Daoy (cell line): Measurements from ENCODE around the gene SRPK2. TPM values are rescaled to one million over a fixed set of nuclear protein-coding genes. Genes with fewer than 3 reads are reported as not detected.
A peak's percentile ranks its signal among the peaks of the same experiment; 100 is the strongest.
"Not testable (repeated sequence)": the region's sequence is repeated elsewhere in the genome, so short reads cannot be mapped to it uniquely, and the experiment has no call there.

Experiments
- DNase-seq: peaks from one replicate; pipeline ENCODE4 v3.0.0-alpha.2; 2015; ENCODE audit warnings: low read depth
- total RNA-seq: library from RNA; depleted of rRNA; stranded (reverse); fragments of >200 nt; shearing (Covaris generic); gene quantifications from 2 replicates; pipeline ENCODE4 v1.2.3, GENCODE V29; 2014

The SRPK2 gene
- total RNA-seq, 1 experiment from 2014 or later, result 43.6 TPM

DNA sequence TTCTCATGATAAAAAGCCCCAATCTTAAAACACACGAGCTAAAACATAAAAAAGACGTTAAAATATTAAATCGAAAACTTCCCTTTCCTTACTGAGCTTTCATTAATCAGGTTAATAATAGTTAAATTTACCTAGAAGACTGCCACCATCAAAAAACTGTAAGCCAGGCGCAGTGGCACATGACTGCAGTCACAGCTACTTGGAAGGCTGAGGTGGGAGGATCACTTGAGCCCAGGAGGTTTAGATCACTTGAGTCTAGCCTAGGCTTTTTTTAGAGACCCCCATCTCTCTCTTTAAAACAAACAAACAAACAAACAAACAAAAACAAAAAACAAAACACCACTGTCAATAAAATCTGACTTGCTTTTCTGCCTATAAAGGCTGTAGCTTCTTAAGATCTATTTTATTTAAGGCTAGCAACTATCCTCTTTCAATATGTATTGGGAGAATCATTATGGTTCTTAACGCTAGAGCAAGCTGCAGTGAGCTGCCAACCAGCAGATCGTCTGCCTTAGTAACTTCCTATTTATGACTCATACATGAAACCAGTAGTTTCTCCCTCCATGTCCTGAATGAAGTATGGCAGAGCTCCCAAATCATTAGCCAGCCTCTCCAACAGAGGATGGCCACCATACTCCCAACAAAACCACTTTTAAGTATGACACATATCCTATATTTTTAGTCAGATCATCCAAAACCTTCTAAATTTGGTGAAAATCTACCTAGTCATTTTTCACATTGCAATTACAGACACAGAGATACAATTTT, 163.7 kb downstream of the SRPK2 start:
- peak; percentile 94 for DNase-seq

DNA sequence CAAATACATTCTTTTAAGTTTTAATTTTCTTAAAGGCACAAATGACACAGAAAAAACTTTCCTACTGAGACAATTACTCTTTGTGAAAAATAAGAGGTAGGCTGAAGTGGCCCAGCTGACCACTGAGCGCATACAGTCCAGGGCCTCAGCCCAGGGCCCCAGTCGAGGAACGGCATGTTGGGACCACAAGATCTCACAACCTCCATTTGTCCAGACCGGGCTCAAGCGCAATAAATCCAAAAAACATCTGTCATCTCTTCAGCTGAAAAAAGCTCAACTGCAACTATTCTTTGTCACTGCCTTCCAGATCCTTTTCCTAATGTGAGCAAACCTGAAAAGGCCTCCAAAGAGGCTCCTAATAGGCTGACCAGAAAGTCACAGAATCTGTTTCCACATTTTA, 165.8 kb downstream of the SRPK2 start:
- DNase-seq, result no peak

DNA sequence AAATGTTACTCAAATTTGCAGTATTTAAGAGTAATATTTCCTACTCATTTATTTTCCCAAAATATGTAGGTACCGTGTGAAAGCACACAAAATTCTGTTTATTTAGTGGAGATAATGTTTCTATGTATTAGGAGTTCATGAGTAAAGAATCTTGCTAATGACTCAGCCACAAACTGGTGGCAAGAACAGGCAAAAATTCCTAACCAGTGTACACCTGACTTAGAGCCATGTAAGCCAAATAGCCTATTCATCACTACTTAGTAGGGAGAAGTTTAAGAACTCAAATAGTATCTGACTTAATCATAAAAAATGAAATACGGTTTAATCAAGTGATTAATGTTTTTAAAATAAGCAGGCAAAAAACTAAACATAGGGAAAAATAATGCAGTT, 169.0 kb downstream of the SRPK2 start:
- peak; percentile 66 for DNase-seq

DNA sequence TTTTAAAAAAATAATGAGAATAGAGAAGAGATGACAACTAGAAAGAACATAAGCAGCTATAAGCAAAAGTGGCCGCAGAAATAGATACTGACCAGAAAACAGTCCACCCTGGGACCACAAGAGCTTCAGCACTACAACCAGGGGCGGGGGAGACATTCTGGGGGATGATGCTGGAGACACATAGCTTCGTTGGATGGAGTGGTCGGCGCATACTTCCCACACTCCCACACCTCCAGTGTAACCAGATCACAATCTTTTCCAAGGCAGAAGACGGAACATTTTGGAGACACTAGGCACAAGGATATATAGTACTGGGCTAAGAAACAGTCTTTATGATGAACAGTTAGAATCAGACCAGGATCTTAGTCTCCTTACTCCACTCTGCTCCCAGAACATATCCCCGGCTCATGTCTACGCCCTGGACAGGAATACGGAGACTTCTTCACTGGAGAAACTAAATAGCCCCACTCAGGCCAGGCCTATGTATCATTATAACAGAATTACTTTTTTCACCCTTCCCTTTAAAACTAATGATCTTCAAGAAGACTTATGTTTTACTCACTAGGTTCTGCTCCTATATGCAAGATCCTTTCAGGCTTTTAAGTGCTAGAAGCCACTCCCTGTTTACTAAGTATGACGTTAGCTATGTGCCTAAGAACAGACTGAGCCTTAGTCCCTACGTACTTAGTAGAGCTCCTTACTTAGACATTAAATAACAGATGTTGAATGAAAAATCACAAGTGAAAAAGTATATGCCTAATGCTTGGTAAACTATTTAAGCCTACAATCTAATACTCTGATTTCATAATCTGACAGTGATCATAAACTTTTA, 169.6 kb downstream of the SRPK2 start:
- DNase-seq, result no peak

DNA sequence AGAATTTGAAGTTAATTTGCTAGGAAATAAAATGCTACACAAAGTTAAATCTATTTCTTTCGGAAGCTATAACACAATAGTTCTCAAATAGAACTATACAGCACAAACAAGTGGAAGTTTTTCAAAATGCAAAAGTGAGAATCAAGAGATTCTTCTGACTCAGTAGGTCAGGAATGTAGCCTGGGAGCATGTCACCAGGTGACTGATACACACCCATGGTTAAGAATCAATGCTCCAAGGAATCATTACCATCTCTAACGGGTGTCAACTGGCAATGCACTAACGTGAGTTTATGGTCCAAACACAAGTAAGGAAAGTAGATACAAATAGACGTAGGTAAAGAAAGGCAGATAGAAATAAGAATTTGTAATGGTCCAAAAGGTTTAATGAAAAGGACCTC, 170.5 kb downstream of the SRPK2 start:
- DNase-seq, result peak; percentile 34

DNA sequence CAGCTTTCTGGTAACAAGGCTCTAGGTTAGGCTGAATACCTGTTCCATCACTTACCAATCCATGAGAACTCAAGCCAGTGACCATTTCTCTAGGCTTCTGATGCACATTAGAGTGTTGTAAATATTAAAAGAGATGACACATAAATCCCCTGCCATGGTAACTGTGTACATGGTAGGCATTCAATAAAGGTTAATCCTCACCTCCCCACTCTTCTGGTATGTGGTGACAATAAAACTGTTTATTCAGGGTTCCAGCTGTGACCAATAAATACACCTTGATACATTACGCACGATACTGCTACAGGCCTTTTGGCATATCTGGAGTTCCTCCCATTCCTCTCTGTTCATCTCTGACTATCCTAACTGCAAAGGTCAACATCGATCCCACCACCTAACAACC, 171.9 kb downstream of the SRPK2 start:
- DNase-seq, result no peak

DNA sequence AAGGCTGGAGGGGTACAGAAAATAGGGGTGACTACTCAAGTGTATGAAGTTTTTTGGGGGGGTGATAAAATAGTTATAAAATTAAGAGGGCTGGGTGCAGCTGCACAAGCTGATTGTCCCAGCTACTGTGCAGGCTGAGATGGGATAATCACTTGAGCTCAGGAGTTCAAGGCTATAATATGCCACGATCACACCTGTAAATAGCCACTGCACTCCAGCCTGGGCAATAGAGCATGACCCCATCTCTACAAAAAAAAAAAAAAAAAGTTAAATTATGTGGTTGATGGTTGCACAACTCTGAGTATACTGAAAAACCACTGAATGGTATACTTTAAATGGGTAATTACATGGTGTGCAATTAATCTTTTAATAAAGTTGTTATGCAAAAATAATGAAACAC, 172.9 kb downstream of the SRPK2 start:
- no peak for DNase-seq

DNA sequence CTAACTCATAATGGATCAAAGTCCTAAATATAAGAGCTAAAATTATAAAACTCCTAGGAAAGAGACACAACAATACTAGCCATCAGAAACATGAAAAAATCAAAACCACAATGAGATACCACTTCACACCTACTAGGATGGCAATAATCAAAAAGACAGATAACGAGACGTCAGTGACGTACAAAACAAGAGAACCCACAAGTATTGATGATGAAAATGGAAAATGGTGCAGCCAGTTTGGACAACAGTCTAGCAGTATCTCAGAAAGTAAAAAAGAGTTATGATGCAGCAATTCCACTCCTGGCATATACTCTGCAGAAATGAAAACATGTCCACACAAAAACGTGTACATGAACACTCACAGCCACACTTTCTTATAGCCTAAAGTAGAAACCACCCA, 173.5 kb downstream of the SRPK2 start:
- no peak for DNase-seq

DNA sequence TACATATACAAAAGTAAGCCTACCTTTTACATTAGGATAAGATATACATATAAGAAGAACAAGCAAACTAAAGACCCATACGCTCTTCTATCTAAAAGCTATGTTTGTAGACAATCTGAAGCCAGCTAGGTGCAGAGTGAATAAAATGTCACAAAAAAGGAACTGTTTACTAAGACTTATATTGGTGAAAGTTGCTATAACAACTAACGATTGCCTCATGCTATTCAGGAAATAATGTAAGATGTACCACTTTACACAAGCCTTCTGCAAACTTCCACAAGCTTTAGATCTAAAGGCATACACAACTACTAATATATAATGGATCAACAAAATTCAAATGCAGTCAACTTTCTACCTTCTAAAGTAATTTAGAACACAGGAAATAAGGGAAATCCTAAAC, 175.1 kb downstream of the SRPK2 start:
- no peak for DNase-seq

DNA sequence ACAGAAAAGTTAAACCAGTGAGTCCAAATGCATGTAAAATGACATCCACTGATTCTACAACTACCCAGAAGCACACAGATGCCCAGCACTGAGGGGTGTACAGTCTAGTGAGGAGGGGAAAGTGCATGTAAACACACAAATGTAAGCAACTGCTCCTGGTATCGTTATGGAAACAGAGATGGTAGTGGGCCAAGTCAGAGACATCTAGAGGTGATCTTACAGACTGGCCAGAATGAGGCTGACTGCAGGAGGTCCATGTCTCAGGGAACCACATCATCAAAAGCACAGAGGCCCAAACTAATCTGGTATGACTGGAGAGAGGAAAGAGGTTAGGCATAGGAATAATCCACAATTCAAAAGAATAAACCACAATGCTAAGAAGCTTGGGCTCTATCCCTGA, 176.5 kb downstream of the SRPK2 start:
- DNase-seq, result no peak

DNA sequence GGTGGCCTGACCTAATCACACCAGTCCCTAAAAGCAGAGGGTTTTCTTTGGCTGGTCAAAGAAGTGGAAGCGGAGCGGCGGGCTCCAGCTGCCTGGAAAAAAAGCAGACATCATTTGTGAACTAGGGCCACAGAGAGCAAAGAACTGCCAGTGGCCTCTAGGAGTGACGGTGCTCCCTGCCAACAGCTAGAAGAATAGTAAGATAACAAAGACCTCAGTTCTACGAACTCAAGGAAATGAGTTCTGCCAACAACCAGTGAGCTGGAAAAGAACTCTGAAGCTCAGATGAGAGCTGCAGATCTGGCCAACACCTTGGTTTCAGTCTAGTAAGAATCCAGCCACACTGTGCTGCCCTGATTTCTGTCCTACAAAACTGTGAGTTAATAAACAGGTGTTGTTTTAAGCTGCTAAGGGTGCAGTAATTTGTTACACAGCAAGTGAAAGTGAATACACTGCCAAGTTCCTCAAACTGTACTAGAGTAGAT, 178.0 kb downstream of the SRPK2 start:
- DNase-seq, result no peak

DNA sequence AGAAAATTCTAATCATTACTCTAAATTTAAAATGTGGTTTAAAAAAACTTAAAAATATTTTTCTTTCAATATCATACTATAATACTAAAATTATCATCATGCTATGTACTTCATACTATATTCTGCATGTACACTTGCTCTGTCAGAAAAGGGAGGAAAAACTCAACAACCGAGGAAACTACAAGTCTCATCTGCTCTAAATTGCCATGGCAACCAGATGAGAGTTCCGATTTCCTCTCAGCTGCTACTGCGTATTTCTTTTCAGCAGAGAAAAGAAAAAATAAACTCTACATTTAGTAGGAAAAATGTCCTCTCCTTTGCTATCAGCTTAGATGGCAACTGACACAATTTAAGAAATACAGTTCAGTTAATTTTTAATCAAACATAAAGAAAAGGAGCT, 178.9 kb downstream of the SRPK2 start:
- no peak for DNase-seq

DNA sequence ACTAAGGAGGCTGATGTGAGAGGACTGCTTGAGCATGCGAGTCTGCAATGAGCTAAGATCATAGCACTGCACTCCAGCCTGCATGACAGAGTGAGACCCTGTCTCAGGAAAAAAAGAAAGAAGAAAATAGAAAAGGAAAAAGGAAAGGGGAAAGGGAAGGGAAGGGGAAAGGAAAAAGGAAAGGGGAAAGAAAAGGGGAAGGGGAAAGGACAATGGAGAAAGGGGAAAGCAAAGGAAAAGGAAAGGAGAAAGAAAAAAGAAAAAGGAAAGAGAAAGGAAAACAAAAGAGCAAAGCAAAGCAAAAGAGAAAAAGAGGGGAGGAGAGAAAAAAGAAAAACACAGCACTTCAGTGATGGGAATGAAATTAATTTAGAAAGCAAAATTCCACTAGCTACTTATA, 179.3 kb downstream of the SRPK2 start:
- no peak for DNase-seq

DNA sequence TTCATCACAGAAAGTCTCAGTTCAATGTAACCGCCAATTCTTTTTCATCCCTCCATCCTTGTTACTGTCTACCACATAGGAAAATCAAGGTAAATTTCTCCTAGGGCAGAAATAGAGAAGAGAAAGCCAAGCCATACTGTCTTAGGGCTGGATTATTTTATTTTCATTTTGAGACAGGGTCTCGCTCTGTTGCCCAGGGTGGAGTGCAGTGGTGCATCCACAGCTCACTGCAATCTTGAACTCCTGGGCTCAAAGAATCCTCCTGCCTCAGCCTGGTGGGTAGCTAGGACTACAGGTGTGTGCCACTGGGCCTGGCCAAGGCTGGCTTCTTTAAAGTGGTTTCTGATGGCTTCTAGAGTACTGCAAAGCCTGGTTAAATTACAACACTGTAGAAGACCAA, 181.7 kb downstream of the SRPK2 start:
- no peak for DNase-seq

DNA sequence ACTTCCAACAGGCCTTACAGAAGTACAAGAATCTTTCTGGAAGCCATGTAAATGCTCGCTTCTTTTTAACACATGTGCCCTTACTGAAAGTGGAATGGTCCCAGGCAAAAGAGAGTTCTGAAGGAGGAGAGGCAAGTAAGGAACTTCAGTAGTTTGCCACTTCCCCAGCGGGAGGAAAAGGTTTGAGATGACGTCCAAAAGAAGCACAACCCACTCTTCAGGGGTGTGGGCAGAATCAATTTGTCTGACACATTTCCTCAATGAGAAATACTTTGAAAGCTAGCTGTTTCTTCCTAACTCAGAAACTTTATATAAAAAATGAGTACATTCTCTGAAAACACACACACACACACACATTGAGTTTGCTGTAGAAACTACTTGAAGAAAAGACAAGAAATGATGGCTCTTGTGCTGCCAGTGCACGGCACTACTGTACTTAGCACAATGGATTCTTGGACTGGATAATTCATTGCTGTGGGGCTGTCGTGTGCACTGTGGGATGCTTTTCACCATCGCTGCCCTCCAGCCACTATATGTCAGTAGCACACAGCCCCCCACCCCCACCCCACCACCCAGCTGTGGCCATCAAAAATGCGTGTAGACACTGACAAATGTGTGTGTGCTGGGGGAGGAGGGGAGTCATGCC, 183.0 kb downstream of the SRPK2 start:
- DNase-seq, result no peak

DNA sequence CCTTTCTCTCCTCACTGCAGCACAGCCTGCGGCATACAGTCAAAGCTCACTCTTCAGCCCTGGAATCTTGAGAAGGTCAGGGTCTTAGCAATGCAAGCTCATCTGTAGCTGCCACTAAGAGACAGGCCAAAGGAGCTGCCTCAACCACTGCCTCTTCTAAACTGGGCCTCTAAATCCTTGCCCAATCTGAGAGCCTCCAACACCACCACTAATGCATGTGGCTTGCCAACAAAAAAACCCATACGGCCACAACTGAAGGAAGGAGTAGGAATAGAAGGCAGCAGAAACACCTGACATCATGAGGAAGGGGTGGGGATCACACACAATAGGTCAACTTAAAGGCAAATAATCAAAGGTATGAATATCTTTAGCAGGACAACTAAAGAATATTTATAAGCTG, 183.8 kb downstream of the SRPK2 start:
- DNase-seq, result no peak

DNA sequence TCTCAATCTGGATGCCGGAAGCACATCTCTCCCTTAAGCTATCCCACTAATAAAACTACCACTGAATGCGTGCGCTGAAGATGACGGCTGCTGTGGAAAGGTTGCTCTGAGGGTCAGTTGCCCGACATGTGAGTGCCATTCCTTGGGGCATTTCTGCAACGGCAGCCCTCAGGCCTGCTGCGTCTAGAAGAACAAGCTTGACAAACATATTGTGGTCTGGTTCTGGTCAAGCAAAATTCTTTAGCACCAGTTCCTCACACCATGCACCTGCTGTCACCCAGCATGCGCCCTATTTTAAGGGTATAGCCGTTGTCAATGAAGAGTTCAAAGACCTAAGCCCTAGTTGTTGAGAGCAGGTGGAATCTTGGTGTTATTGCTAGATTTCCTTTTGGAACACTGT, 184.2 kb downstream of the SRPK2 start:
- no peak for DNase-seq

DNA sequence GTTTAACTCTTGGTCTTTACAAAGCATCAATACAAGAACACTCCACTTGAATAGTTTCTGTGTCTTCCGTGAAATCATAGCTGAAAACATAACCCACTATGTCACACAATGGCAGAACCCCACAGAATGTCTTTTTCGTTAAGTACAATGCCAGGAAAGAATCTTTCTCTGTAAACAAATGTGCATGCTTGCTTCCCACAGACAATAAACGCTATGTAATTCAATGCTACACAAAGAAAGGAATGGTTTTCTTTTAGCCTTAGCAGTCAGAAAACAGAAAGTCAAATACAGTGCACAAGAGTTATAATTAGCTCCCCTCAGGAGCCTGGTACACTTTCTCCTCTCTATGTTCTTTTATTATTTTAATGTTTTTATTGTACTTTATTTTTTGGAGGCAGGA, 186.1 kb downstream of the SRPK2 start:
- no peak for DNase-seq

DNA sequence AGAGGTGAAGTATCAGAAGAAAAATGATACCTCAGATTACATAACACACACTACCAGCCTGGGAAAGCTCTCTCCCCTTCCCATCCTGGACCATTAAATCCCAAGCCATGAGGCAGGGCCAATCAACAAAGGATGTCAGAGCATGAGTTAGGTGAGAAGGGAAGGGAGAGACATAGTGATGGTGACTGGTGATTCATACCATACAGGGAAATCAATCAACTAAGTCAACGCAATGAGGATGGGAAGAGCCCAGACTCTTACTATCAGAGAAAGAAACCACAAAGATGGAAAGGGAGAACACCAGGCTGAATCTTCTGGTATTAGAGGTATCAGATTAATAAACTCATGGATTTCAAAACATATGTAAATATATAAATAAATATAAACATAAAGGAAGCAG, 189.3 kb downstream of the SRPK2 start:
- peak; percentile 44 for DNase-seq

DNA sequence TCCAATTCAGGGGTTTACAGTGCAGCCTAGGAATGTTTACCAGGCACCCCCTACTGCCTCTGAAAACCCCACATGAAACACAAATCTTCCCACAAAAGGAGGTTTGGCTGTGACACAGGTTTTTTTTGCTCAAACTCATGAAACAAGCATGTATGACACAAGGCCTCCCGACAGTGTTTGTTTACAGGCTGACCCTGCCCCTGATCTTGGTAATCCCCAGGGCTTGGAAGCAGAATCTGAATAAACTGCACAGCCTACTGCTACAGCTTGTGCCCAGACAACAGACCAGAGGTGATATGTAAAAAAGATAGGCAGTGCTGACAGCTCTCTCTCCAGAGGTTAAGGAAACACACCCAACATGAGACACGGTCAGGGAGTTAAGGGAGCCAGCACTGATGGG, 190.5 kb downstream of the SRPK2 start:
- peak; percentile 93 for DNase-seq

DNA sequence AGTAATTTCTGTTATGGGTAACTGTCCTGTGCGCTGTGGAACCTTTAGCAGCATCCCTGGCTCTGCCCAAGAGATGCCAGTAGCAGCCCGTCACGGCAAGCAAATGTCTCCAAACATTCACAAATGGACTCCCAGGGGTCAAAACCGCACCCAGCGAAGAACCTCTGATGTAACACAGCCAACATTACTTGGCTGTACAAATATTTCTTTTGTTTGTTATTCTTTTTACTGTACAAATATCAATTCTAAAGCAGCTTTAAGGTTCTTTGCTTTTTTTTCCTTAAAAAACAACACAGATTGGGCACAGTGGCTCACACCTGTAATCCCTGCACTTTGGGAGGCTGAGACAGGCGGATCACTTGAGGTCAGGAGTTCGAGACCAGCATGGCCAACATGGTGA, 192.2 kb downstream of the SRPK2 start:
- no peak for DNase-seq

DNA sequence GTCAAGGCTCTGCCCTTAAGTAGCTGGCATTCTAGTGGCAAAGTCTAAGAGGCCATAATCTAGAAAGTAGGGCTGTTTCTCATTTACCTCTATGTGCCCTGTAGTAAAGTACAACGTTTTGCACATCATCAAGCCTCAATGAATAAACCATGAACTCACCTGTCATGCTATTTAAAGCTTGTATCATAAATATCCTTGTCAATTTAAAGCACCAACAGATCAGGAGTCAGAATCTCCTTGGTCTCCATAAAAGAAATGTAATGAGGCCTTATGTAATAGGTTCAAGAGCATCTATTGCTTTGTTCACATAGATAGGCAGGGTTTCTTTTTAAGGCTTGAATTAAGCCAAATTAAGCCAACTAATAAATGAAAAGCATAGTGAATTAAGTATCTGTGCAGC, 192.8 kb downstream of the SRPK2 start:
- DNase-seq, result no peak

DNA sequence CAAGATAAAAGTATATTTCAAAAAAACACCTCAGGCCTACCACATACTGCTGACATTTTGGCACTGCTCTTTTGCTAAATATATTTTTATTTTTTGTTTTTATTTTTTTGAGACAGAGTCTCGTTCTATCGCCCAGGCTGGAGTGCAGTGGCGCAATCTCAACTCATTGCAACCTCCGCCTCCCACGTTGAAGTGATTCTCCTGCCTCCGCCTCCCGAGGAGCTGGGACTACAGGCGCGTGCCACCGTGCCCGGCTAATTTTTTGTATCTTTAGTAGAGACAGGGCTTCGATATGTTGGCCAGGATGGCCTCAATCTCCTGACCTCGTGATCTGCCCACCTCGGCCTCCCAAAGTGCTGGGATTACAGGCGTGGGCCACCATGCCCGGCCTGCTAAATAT, 193.8 kb downstream of the SRPK2 start:
- DNase-seq, result not testable (repeated sequence)
